Glomerular visceral epithelial cell (primary cell): Measurements from ENCODE around the gene PDGFB.

Source experiments
- DNase-seq: peaks from one replicate; pipeline ENCODE4 v3.0.0-alpha.2; 2016; ENCODE audit errors: extremely low spot score

Gene PDGFB

DNA sequence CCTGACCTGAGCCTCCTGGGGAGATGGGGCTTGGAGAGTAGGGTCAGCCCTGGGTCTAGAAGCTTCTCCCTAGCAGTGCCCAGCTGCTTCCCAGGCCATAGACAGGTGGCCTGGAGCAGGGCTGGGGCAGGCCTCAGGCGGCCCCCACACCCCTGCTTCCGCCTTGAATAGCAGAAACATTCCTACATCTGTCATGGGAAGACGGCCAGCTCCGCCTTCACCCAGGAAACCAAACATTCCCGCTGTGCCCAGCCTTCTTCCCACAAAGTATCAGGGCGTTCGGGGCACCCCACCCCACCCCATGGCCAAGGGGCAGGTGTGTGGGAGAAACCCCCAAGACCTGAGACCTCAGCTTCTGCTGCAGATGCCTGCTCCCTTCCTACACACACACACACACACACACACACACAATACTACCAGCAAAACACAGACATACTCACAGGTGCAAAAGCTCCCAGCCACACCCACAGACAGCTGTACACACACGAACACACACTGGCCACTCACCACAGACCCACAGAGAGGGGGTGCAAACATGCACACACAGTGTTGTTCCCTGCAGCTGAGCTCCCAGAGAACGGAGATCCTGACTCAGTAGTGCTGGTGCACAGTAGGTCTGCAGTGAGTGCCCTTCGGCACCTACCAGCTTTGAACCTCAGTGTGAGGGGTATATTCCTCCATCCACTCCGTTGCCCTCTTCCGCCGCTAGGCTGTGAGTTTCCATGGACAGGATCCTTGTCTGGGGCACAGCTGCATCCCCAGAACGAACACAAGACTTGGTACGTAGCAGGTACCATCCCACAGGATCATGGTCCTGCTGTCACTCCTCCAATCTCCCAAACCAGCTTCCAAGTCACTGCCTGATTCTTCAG, 37.4 kb downstream of the PDGFB start:
- peak; percentile 76 for DNase-seq

DNA sequence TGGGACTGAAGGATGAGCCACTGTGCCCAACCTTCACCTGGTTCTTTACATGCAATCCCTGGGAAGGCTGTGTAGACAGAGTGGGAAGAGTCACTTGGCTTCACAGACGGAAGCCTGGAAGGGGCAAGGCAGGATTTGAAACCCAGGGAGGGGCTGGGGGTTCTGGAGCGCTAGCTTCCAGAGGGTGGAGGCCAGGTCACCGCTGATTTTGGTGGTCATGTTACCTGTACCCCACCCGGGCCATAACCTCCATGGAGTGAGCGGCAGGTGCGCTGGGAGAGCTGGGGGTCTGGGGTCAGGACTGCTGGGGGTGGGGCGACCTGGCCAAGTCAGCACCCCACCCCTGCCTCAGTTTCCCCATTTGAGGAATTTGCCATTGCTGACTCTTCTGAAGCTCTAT, 38.3 kb downstream of the PDGFB start:
- no peak for DNase-seq

DNA sequence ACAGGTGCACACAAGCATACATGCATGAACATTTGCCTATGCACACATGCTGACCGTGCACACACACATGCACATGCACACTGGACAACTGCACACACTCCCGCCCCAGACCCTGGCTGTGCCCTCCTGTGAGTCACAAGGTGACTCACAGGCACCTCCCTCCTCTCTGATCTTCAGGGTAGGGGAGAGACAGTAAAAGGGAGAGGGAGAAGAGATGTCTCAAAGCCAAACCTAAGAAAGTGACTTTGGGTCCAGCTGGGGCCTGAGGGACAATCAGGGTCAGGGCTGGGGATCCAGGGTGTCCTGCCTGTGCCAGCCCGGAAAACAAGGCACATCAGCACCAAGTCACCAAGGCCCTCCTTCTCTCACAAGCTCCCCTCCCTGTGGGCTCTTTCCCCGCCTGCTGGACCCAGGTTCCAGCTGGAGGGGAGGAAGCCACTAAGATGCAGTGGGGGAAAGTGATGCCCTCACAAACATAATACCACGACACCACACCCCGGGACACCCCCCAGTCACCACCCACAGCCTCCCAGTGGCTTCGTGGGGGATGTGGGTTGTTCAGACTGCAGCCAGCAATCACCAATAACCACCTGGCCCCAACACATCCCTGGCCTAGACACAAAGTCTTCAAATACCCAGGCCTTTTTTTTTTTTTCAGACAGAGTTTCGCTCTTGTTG, 39.3 kb downstream of the PDGFB start:
- DNase-seq = peak; percentile 90

DNA sequence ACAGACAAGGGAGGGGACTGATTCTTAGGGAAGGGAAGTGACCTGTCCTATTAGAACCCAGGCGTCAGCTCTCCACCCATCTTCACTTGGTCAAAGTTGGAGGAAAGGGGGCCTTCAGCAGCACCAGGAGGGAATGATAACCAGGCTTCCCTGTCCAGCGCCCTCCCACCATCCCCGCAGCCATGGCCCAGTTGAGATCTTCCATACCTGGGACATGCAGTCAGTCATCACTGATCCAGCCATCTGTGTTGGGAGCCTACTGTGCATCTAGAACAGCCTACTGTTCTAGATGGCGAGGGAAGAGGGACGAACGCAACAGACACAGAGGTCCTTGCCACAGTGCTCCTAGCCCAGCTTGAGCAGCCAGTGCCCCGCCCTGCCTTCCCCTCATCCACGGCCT, 40.6 kb downstream of the PDGFB start:
- DNase-seq = no peak

DNA sequence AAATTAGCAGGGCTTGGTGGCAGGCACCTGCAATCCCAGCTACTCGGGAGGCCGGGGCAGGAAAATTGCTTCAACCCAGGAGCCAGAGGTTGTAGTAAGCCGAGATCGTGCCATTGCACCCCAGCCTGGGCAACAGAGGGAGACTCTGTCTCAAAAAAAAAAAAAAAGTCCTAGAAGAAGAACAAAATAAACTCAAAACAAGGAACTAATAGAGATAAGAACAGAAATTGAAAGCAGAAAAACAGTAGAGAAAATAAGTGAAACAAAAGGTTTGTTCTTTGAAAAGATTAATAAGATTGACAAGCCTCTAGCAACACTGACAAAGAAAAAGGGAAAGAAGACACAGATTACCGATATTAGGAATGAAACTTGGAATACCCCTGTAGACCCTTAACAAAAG, 47.2 kb downstream of the PDGFB start:
- DNase-seq = no peak

DNA sequence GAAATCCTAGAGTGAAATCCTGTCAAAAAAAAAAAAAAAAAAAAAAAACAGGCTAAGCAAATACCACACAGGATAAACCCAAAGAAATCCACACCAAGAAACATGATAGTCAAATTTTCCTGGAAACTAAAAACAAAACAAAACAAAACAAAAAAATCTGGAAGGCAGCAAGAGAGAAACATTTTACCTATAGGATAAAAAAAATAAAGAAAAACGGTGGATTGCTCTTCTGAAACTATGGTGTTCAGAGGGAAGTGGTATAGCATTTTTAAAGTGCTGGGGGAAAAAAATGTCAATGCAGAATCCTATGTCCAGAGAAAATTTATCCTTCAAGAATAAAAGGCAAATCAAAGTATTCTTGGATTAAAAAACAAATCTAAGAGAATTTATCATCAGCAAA, 50.7 kb downstream of the PDGFB start:
- no peak for DNase-seq

DNA sequence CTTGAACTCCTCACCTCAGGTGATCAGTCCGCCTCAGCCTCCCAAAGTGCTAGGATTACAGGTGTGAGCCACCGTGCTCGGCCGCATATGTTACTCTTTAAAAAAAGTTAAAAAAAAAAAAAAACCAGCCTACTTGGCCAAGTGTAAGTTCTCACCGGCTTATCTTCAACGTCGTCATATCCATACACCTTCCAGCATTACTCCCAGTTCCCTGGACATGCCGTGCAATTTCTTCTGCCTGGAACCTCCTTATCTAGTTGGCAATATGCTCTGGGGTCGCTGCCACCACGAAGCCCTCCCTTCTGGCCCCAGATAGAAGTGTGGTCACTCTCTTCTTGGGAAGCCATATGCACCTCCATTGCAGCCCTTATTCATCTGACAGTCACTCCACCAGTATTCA, 56.0 kb downstream of the PDGFB start:
- DNase-seq = no peak

DNA sequence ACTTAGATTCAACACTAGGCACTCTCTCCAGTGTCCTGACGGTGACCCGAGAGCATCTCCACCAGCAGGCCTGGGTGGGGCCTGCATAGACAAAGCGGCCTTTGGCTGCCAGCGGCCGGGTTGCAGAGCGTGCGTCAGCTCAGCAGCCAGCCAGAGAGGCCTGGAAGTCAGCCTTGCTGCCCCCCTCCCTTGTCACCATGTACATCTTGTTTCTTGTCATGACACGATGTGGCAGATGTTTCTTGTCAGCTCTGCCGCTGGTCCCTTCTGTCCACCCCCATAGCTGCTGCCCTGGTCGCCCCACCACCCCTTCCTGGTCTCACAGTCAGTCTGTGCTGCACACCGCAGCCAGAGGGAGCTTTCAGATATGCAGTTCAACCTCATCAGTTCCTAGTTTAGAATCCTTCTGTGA, 59.2 kb downstream of the PDGFB start:
- DNase-seq = no peak

DNA sequence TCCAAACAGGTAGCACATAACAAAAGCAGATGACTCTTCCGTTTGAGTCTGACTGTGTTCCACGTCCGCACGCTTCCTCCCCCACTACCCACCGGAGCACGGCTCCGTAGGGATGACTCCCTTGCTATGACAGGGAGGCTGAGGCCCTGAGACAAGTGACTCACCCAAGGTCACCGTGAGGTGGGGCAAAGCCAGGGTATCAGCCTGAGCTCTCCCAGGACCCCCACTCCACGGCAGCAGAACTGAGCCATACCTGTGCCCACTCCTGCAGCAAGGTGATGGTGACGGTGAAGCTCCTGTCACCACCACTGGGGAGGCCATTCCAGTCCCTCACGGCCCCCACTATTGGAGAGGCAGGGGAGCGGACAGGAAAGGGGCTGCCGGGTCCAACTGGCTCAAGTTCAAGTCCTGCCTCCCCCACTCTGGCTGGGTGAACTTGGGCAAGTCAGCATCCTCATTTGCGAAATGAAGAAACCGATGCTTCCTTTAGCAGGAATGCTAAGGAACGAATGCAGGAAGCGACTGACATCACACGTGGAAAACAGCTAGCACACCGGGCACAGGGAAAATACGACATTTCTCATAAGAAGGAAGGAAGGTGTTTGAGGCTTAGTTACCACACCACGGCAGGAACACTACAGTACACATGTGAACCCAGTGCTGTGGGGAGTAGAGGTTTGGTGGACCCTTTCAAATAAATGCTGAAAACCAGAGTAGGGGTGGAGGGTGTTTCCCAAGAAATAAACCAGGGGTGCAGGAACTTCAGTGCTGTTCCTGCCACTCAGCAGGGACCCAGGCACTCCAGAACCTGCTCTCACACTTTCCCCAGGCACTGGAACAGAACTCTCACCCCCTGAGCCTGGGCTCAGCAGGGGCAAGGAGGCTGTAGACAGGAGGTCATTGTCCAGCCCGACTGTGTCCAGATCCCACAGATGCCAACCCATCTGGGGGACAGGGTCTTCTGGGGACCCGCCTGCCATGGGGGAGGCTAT, 59.9 kb downstream of the PDGFB start:
- peak; percentile 70 for DNase-seq

DNA sequence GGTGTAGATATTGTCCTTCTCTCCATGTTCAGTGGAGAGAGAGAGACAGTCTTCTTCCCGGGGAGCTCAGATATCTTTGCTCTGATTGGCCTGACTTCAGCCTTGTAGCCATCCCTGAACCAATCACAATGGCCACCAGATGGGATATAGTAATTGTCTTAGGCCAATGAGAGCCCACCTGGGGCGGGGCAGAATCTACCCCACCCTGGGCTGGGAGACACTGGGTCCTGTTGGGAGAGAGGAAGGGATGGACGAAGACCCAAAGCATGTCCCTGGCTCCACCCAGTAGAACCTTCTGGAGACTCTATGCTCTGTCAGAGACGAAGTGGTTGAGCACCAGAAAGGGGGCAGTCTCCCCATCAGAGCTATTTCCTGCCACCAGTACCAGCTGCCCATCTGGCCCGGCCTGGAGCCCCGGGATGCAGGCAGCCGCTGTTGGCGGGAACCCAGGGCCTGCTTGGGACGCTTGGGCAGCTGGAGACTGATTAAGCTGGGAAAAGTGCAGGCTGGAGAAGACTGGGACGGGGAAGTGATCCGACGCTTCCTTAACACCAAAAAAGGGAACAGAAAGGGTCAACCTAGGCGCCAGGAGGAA, 60.7 kb downstream of the PDGFB start:
- DNase-seq = peak; percentile 92

DNA sequence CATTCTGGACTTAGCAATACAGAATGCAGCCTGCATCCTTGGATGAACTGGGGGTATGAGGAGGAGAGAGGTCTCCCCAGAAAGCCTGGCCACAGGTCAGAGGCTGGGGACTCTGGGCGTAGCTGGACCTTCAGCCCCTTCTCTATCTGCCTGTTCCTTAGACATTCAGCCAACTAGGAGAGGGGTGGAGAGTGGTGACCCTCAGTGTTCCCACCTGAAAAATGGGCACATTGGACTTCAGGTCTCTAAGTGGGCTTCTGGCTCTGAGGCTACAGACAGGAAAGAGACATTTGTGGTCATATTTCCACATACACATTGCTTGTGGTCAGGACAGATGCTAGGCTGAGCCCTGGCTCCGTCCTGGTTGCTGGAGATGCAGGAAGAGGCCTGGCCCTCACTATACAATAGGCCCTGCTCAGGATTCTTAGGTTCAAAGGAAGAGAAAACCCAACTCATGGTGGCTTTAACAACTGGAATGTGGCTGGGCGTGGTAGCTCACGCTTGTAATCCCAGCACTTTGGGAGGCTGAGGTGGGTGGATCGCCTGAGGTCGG, 62.2 kb downstream of the PDGFB start:
- peak; percentile 21 for DNase-seq

DNA sequence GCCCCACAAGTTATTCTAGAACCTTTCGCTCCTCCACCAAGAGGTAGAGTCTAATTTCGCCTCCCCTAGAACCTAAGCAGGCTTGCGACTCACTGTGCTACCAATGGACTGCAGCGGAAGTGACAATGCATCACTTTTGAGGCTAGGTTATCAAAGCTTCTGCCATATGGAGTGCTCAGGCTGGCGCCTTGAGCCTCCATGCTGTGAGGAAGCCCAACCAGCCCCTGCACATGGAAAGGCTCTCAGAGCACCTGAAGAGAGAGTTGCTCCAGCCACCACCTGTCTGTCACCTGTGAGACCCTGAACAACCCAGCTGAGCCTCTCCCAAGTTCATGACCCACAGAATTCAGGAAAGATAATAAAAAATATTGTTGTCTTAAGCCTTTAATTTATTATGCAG, 63.0 kb downstream of the PDGFB start:
- no peak for DNase-seq

DNA sequence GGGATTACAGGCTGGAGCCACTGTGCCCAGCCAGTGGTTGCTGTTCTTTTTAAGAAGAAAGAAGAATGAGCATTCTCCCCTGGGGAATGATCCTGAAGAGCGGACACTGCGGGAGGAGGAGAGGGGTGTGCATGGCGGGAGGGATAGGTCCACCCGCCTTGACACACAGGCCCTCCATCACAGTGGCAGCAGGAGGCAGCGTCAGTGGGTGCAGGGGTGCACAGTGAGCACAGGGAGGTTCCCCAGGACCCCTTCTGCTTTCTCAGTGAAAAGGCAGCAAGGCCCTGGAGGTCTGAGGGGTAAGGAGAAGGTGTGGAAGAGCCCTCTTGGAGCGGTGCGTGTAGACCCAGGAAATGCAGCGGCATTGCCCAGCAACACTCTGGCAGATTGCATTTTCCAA, 63.4 kb downstream of the PDGFB start:
- DNase-seq = no peak

DNA sequence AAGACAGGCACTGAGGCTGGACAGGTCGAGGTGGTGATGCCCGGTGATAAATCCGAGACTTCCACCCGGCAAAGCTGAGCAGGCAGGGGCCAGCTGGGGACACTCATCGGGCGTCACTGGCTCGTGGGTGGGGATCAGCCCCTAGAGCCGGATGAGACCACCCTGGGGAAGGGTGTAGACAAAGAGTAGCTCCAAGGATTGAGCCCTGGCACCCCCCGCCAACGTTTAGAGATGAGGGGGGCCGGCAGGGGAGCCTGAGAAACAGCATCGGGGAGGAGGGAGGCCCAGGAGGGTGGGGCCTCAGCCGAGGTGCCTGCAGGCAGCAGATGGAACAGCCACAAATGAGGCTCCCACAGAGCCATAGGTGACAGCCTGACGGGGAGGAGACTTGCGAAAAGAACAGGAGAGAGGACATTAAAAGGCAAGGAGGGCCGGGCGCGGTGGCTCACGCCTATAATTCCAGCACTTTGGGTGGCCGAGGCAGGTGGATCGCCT, 64.9 kb downstream of the PDGFB start:
- DNase-seq = no peak

DNA sequence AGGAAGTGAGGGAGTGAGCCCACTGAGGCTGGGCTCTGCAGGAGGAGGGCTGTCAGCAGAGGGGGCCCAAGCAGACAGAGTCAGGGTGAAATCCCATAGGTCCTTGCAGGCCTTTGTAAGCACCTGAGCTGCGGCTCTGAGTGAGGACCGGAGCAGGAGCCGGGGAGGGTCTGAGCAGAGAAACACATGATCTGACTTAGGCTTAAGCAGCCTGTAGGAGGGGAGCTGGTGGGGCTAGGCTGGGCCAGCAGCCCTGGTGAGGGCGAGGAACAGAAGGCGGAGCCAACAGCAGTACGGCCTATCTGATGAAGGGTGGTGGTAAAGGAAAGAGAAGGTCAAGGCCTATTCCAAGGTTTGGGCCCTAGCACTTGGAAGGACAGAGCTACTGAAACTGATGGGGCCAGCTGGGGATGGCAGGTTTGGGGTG, 65.4 kb downstream of the PDGFB start:
- no peak for DNase-seq

DNA sequence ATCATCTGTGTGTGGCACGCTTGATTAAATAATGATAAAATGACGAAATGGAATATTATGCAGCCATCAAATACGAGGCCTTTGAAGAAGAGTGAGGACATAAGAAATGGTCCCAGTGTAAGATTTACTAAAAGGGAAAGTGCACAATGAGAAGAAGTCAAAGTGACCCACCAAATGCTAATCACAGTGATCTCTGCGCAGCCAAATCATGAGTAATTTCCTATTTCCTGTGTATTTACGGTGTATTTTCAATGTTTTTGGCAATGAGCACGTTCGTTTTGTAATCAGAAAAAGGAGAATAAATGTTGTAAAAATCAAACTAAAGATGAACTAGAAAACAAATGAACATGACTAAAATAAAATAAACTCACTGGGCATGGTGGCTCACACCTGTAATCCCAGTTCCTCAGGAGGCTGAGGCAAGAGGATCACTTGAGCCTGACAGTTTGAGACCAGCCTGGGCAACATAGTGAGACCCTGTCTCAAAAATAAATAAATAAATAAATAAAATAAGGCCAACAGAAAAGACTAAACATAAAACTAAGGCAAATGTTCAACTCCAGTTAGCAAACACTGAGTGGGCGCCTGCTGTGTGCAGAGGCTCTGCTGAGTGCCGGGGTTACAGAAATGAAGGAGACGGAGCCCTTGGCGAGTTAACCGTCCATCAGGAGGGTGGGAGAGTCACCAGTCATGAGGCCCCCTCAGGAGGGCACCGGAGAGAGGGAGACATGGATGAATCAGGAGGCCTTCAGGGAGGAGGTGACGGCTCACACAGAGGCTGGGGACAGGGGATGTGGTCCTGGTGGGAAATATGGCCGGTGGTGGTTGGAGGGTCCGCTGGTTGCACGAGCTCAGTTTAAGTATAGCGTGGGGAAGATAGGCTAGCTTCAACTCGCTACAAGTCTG, 66.3 kb downstream of the PDGFB start:
- DNase-seq = no peak

DNA sequence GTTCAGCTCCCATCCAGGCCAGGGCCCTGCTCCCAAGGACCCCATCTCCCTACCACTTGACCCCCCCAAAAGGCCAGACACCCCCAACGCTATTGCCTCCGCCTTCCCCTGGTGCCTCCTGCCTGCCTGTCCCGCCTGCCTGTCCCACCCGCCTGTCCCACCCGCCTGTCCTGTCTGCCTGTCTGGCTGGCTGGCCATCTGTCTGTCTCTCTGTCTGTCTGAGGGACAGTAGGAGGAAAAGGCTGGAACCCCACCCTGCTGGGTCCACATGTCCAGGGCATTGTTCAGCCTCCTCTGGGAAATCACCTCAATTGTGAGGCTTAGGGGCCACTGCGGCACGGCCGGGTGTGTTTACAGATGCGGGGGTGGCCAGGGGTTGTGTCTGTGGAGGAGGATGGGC, 67.0 kb downstream of the PDGFB start:
- DNase-seq = no peak

DNA sequence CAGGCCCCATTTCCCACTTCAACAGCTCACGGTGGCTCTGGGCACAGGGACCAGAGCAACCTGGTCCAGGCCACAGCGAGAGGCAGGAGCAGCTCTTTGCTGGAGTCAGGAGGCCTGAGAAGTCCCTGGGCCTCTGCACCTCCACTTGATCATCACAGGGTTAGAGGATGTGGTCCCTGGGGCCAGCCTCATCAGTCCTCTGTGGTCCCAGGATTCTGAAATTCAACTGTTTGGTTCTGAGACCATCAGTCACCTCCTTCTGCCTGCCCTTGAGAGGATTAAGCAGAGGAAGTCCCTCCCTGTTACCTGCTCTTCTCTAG, 67.4 kb downstream of the PDGFB start:
- no peak for DNase-seq

DNA sequence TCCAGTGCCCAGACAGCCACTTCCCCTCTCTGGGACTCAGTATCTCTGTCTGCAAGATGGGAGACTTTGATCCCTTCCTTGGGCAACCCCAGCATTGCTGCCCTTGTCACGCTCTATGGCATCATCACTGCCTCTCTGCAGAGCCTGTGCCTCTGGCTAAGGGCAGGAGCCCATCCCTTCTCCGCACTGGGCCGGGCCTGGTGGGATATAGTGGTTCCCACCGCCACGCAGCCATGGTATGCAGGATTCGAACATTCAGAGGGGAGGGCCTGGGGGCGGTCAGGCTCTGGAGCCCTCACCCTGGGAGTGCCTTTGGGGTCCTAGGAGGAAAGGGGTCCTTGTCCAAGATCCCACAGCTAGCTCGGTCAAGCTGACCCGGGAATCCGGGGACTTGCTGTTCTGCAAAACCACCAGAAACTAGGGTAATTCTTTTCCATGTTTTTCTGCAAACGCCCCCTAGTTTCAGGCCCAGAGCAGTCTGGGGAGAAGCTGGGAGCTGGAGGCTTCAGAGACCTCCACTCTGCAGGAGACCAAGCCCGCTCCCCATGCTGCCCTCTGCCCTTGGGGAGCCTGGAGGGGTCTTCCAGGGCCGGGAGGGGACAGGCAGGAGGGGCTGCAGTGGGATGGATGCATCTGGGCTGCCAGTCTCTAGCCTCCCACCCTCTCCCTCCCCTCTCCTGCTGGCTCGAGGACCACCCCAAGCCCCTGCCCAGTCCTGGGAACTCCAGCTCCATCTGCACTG, 67.9 kb downstream of the PDGFB start:
- peak; percentile 14 for DNase-seq
